Neural progenitor cell (in vitro differentiated cells): Measurements from ENCODE around the gene TNPO2. TPM values are rescaled to one million over a fixed set of nuclear protein-coding genes. Genes with fewer than 3 reads are reported as not detected.

Experiments used
- DNase-seq: peaks from one replicate; pipeline ENCODE4 v3.0.0-alpha.2; 2016; ENCODE audit warnings: low spot score
- H2AFZ ChIP-seq: fragments of 200-600 bp; sonication (generic); replicated peaks from 2 replicates; pipeline ENCODE4 v1.6.1; 2016; ENCODE audit warnings: antibody characterized with exemption
- H3F3A ChIP-seq: fragments of 200-600 bp; sonication (generic); 2 replicates; pipeline ENCODE4 v1.6.1; 2016; ENCODE audit warnings: antibody characterized with exemption, low read depth
- H3K27ac ChIP-seq: fragments of 200-600 bp; sonication (generic); 2 replicates; pipeline ENCODE4 v1.5.1; 2016; ENCODE audit warnings: mild to moderate bottlenecking
- H3K27me3 ChIP-seq: fragments of 200-600 bp; sonication (generic); 2 replicates; pipeline ENCODE4 v1.6.1; 2016; ENCODE audit warnings: mild to moderate bottlenecking, moderate library complexity
- H3K36me3 ChIP-seq: fragments of 200-600 bp; sonication (generic); 2 replicates; pipeline ENCODE4 v1.5.1; 2016
- H3K4me1 ChIP-seq: fragments of 200-600 bp; sonication (generic); 2 replicates; pipeline ENCODE4 v1.6.1; 2016; ENCODE audit warnings: mixed run types
- H3K4me2 ChIP-seq: fragments of 200-600 bp; sonication (generic); 2 replicates; pipeline ENCODE4 v1.6.1; 2016
- H3K4me3 ChIP-seq: fragments of 200-600 bp; sonication (generic); 2 replicates; pipeline ENCODE4 v1.5.1; 2016
- H3K79me2 ChIP-seq: fragments of 200-600 bp; sonication (generic); 2 replicates; pipeline ENCODE4 v1.6.1; 2016; ENCODE audit warnings: low read depth
- H3K9ac ChIP-seq: fragments of 200-600 bp; sonication (generic); 2 replicates; pipeline ENCODE4 v1.6.1; 2016
- H3K9me3 ChIP-seq: fragments of 200-600 bp; sonication (generic); 2 replicates; pipeline ENCODE4 v1.5.1; 2016; ENCODE audit warnings: low read depth
- H4K20me1 ChIP-seq: fragments of 200-600 bp; sonication (generic); 2 replicates; pipeline ENCODE4 v1.6.1; 2016; ENCODE audit warnings: low read depth
- H3K27ac Mint-ChIP-seq: 3 replicates; pipeline ENCODE4 v1.8.0; 2021; ENCODE audit warnings: mixed read lengths
- H3K27me3 Mint-ChIP-seq: 2 replicates; pipeline ENCODE4 v1.8.0; 2022; ENCODE audit warnings: low read depth, mild to moderate bottlenecking, inconsistent platforms, moderate library complexity, mixed read lengths; ENCODE audit not compliant: insufficient read depth
- H3K36me3 Mint-ChIP-seq: 3 replicates; pipeline ENCODE4 v1.8.0; 2021; ENCODE audit warnings: mixed read lengths
- H3K4me1 Mint-ChIP-seq: 3 replicates; pipeline ENCODE4 v1.8.0; 2021; ENCODE audit warnings: mixed read lengths
- H3K4me3 Mint-ChIP-seq: 3 replicates; pipeline ENCODE4 v1.8.0; 2021; ENCODE audit warnings: mild to moderate bottlenecking, moderate library complexity, mixed read lengths
- H3K9me3 Mint-ChIP-seq: 3 replicates; pipeline ENCODE4 v1.8.0; 2020; ENCODE audit warnings: mixed read lengths
- EZH2 ChIP-seq: fragments of 200-600 bp; sonication (generic); IDR thresholded peaks from 2 replicates; pipeline ENCODE4 v1.6.1; 2017; ENCODE audit warnings: antibody characterized with exemption, mild to moderate bottlenecking, moderate library complexity
- EZH2phosphoT487 ChIP-seq: fragments of 200-600 bp; sonication (generic); IDR thresholded peaks from 2 replicates; pipeline ENCODE4 v1.6.1; 2017; ENCODE audit warnings: antibody characterized with exemption
- total RNA-seq: library from RNA; depleted of rRNA; stranded (reverse); fragments of >200 nt; gene quantifications from 2 replicates; pipeline ENCODE4 v1.2.3, GENCODE V29; 2015; ENCODE audit warnings: low replicate concordance
- TF ChIP-seq, protein P1 (sequence below): fragments of 200-600 bp; sonication (generic); IDR thresholded peaks from 2 replicates; pipeline ENCODE4 v1.5.1; 2017; ENCODE audit warnings: antibody characterized with exemption, mild to moderate bottlenecking

TNPO2 gene
- total RNA-seq, 1 donor from 2014 or later = 58.1 TPM

DNA sequence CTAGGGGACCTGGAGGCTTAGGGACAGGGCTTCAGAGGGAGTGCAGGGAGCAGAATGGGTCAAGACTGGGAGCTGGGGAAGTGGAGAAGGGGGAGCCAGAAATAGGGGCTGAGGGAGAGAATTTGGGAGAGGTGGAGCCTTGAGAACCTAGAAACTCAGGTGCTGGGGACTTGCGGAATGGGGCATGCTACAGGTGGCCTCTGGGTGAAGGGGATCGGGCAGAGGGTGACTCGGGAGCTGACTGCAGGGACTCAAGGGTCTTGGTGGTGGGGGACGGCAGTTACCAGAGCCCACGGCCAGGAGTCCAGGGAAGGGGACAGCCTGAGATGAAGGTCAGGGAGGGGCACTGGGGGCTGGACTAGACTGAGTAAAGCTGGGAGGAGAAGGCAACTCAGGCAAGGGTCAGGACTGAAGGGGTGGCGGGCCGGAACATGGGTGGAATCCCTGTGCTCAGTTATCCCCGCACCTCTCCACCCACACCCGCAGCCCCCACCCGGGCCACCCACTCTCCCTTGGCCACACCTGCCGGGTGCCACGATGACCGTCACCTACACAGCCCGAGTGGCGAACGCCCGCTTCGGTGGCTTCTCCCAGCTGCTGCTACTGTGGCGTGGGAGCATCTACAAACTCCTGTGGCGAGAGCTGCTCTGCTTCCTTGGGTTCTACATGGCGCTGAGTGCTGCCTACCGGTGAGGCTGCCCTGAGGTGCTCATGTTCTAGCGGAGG is 28.5 kb upstream of the TNPO2 start:
- Mint-ChIP-seq H3K9me3 (peaks cover 5% of the 10 kb centered on the region), H3K36me3 (peaks cover 10% of the 10 kb centered on the region), H3K27me3 (peaks cover 46% of the 10 kb centered on the region), H3K27ac (no peak overlapping the region), H3K4me1 (peaks cover 8% of the 10 kb centered on the region), H3K4me3 (no peak overlapping the region)
- Histone ChIP-seq H4K20me1 (no peaks in the 10 kb centered on the region), H3K27me3 (peaks cover 57% of the 10 kb centered on the region), H3K27ac (no peak overlapping the region), H3K36me3 (no peaks in the 10 kb centered on the region), H3K79me2 (no peaks in the 10 kb centered on the region), H3F3A (peaks cover 19% of the 10 kb centered on the region), H3K9ac (no peak overlapping the region), H3K4me3 (no peak overlapping the region), H3K9me3 (no peaks in the 10 kb centered on the region), H2AFZ (no peak overlapping the region), H3K4me1 (peaks cover 8% of the 10 kb centered on the region), H3K4me2 (no peak overlapping the region)
- no peak for DNase-seq
- TF ChIP-seq EZH2phosphoT487 (no peak), EZH2 (no peak)
- TF ChIP-seq, protein P1, sequence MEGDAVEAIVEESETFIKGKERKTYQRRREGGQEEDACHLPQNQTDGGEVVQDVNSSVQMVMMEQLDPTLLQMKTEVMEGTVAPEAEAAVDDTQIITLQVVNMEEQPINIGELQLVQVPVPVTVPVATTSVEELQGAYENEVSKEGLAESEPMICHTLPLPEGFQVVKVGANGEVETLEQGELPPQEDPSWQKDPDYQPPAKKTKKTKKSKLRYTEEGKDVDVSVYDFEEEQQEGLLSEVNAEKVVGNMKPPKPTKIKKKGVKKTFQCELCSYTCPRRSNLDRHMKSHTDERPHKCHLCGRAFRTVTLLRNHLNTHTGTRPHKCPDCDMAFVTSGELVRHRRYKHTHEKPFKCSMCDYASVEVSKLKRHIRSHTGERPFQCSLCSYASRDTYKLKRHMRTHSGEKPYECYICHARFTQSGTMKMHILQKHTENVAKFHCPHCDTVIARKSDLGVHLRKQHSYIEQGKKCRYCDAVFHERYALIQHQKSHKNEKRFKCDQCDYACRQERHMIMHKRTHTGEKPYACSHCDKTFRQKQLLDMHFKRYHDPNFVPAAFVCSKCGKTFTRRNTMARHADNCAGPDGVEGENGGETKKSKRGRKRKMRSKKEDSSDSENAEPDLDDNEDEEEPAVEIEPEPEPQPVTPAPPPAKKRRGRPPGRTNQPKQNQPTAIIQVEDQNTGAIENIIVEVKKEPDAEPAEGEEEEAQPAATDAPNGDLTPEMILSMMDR = no peak

DNA sequence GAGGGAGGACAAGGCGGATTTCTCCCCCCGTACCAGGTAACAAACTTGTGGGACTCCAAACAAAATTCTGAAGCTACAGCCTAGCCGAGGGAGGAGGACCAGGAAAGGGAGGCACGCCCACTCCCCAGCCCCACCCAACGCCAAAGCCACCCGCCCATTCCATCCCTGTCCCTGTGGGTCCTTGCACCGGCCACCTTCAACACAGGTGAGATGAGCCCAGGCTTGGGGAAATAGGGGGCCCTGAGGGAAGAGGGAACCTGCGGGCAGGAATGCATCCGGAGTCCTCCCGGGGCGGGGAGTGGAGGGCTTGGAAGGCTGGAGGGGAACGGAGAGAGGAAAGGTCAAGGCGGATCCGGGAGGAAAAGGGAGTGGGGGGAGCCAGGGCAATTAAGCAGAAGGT is 27.9 kb upstream of the TNPO2 start, which contains the start of gene BEST2:
BEST2 (plus strand) TSS at position 157 of the 400 bp plus-strand sequence. CDS start 802 bp downstream, outside the sequence.
- H2AFZ ChIP-seq = no peak within 1 kb of the TSS
- peaks cover 5% of the 10 kb centered on the region for H3K9me3 Mint-ChIP-seq
- no peak within 1 kb of the TSS for H3K27ac Mint-ChIP-seq
- H3K4me1 Mint-ChIP-seq = peaks cover 8% of the 10 kb centered on the region
- H3K27ac ChIP-seq = no peak within 1 kb of the TSS
- H3K36me3 ChIP-seq = no peaks in the 10 kb centered on the region
- H4K20me1 ChIP-seq = no peaks in the 10 kb centered on the region
- H3K9me3 ChIP-seq = no peaks in the 10 kb centered on the region
- peaks cover 10% of the 10 kb centered on the region for H3K36me3 Mint-ChIP-seq
- H3F3A ChIP-seq = peaks cover 15% of the 10 kb centered on the region
- peaks cover 57% of the 10 kb centered on the region for H3K27me3 ChIP-seq
- TF ChIP-seq, protein P1 = no peak
- TF ChIP-seq EZH2 (no peak), EZH2phosphoT487 (no peak)
- H3K4me3 Mint-ChIP-seq = no peak within 1 kb of the TSS
- no peaks in the 10 kb centered on the region for H3K79me2 ChIP-seq
- no peak for DNase-seq
- no peak within 1 kb of the TSS for H3K9ac ChIP-seq
- peaks cover 48% of the 10 kb centered on the region for H3K27me3 Mint-ChIP-seq
- no peak within 1 kb of the TSS for H3K4me2 ChIP-seq
- H3K4me3 ChIP-seq = no peak within 1 kb of the TSS
- peaks cover 8% of the 10 kb centered on the region for H3K4me1 ChIP-seq

DNA sequence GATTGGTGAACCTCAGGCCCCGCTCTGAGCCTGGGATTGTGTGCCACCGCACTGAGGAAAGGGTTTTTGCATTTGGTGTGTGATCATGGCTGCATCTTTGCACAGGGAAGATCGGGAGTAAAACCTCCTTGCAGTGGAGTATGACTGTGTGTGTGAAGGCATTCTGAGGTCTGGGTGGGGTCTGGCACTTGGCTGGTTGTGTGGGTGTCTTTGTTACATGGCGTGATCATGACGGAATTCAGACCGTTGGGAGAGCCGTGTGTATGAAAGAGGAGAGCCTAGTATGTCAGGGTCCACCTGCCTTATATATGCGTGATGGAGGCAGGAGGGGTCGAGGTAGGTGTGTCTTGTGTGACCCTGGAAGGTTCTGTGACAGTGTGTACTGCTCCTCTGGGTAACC is 27.1 kb upstream of the TNPO2 start:
- TF ChIP-seq EZH2 = no peak
- TF ChIP-seq EZH2phosphoT487 = no peak
- TF ChIP-seq, protein P1 = no peak
- DNase-seq = no peak
- no peaks in the 10 kb centered on the region for H4K20me1 ChIP-seq
- Mint-ChIP-seq H3K9me3 (peaks cover 5% of the 10 kb centered on the region), H3K4me1 (peaks cover 4% of the 10 kb centered on the region), H3K4me3 (no peak overlapping the region), H3K27ac (no peak overlapping the region), H3K27me3 (peaks cover 50% of the 10 kb centered on the region), H3K36me3 (peaks cover 10% of the 10 kb centered on the region)
- no peaks in the 10 kb centered on the region for H3K9me3 ChIP-seq
- H3K36me3 ChIP-seq = no peaks in the 10 kb centered on the region
- no peak overlapping the region for H3K27ac ChIP-seq
- peaks cover 15% of the 10 kb centered on the region for H3F3A ChIP-seq
- H3K27me3 ChIP-seq = peaks cover 57% of the 10 kb centered on the region
- no peak overlapping the region for H2AFZ ChIP-seq
- H3K4me2 ChIP-seq = no peak overlapping the region
- H3K4me1 ChIP-seq = peaks cover 8% of the 10 kb centered on the region
- H3K9ac ChIP-seq = no peak overlapping the region
- H3K79me2 ChIP-seq = no peaks in the 10 kb centered on the region
- H3K4me3 ChIP-seq = no peak overlapping the region
